Thyroid gland (tissue), 4 donors: ENCODE results near the gene TPMT. TPM values are rescaled to one million over a fixed set of nuclear protein-coding genes. Genes with fewer than 3 reads are reported as not detected.

Source experiments
- DNase-seq, 2 donors: peaks; one replicate each; pipeline ENCODE4 v3.0.0-alpha.2; 2019
- H3K27ac ChIP-seq, 3 donors: fragments of 200-600 bp; sonication (generic); 1 replicate in 2 of 3; 2 replicates in 1 of 3; pipeline ENCODE4 v1.5.1; 2016 to 2019; ENCODE audit warnings: mild to moderate bottlenecking in 1 of 3, moderate library complexity in 1 of 3
- H3K27me3 ChIP-seq: fragments of 200-600 bp; sonication (generic); one replicate; pipeline ENCODE4 v1.5.1; 2019
- H3K36me3 ChIP-seq, 2 donors: fragments of 200-600 bp; sonication (generic); one replicate each; pipeline ENCODE4 v1.5.1; 2016 to 2019
- H3K4me1 ChIP-seq, 2 donors: fragments of 200-600 bp; sonication (generic); one replicate each; pipeline ENCODE4 v1.5.1; 2017 to 2019
- H3K4me3 ChIP-seq, 3 donors: fragments of 200-600 bp; sonication (generic); replicated peaks in 1 of 3; 1 replicate in 2 of 3; 2 replicates in 1 of 3; pipeline ENCODE4 v1.5.1; 2016; ENCODE audit warnings: mild to moderate bottlenecking in 1 of 3
- H3K9me3 ChIP-seq: fragments of 200-600 bp; sonication (generic); one replicate; pipeline ENCODE4 v1.5.1; 2017
- POLR2A ChIP-seq, 2 donors: fragments of 450-650 bp; IDR thresholded peaks; one replicate each; pipeline ENCODE4 v1.6.1; 2017; ENCODE audit warnings: antibody characterized with exemption in 2 of 2, mild to moderate bottlenecking in 2 of 2, moderate library complexity in 1 of 2
- WGBS, 2 donors: methylation state at CpG; one replicate each; pipeline ENCODE4 v1.1.5; 2017; 5-methylcytosine and 5-hydroxymethylcytosine counted together
- intact Hi-C: fragments of 100-400 bp; cut with DNase I; formaldehyde crosslinking; loops from one replicate; pipeline ENCODE4 v1.15.1; 2023
- total RNA-seq, 4 donors: library from RNA; depleted of rRNA; stranded (reverse); fragments of >200 nt; gene quantifications; one replicate each; pipeline ENCODE4 v1.2.3, GENCODE V29; 2016
- TF ChIP-seq, protein P1 (sequence below), 6 experiments: fragments of 200-600 bp in 3 of 6; fragments of 450-650 bp in 3 of 6; sonication (generic) in 3 of 6; IDR thresholded peaks; one replicate each; pipeline ENCODE4 v1.5.1; 2016 to 2019; ENCODE audit warnings: antibody characterized with exemption in 6 of 6, mild to moderate bottlenecking in 2 of 6, inconsistent platforms in 1 of 6, moderate library complexity in 1 of 6

The TPMT gene
- total RNA-seq: 100 to 1,000 TPM in 3 of 4 donors, 10 to 100 TPM in 1; 76.7 to 142 (median 113) TPM

- H3K27me3 ChIP-seq: no peaks in the 10 kb centered on the region
- intact Hi-C loops: no loop called here
- peaks cover 6 to 19% of the 10 kb centered on the region in 2 donors for H3K4me1 ChIP-seq
- H3K36me3 ChIP-seq: peaks cover 0 to 4% of the 10 kb centered on the region in 2 donors
- H3K27ac ChIP-seq: peak within 1 kb of the TSS; percentile 84 to 91 (median 89)
- WGBS, 2 donors: 0 to 1% methylated on average over 25 to 34 of the region's 34 CpGs
- H3K9me3 ChIP-seq: no peaks in the 10 kb centered on the region
- TF ChIP-seq, protein P1, sequence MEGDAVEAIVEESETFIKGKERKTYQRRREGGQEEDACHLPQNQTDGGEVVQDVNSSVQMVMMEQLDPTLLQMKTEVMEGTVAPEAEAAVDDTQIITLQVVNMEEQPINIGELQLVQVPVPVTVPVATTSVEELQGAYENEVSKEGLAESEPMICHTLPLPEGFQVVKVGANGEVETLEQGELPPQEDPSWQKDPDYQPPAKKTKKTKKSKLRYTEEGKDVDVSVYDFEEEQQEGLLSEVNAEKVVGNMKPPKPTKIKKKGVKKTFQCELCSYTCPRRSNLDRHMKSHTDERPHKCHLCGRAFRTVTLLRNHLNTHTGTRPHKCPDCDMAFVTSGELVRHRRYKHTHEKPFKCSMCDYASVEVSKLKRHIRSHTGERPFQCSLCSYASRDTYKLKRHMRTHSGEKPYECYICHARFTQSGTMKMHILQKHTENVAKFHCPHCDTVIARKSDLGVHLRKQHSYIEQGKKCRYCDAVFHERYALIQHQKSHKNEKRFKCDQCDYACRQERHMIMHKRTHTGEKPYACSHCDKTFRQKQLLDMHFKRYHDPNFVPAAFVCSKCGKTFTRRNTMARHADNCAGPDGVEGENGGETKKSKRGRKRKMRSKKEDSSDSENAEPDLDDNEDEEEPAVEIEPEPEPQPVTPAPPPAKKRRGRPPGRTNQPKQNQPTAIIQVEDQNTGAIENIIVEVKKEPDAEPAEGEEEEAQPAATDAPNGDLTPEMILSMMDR (IDR thresholded peaks at IDR 0.05): no peak
- peak; percentile 89 to 90 for TF ChIP-seq POLR2A (IDR thresholded peaks at IDR 0.05)
- H3K4me3 ChIP-seq: peak within 1 kb of the TSS; percentile 60 to 77 (median 76)
- peak; percentile 68 to 93 for DNase-seq
These were observed at the start of gene TPMT for GRCh38 chr6:18154507-18155149. Gene TPMT, minus strand, starts transcription at chr6:18155077. Its CDS starts 5,950 bp downstream, at chr6:18149127.

DNA sequence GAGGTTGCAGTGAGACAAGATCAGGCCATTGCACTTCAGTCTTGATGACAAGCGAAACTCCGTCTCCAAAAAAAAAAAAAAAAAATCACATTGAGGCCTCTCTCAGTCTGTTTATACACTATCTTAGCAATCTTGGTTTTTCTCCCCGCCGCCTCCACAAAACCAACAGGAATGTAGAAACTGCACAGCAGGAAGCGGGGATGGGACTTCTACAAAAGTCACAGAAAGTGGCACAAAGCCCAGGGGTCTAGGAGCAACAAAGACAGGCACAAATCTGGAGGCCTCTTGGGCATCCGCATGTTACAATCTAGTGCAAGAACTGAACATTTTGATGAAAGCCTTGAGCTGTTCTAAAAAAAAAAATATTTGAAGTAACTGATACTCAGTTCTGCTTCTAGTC lies 48.9 kb upstream of the TPMT start:
- H3K4me3 ChIP-seq: no peak overlapping the region
- peak overlapping the region; percentile 84 to 97 (median 93) for H3K27ac ChIP-seq
- WGBS, 2 donors: 42% methylated on average over 6 of the region's 6 CpGs
- TF ChIP-seq, protein P1 (IDR thresholded peaks at IDR 0.05): no peak
- TF ChIP-seq POLR2A (IDR thresholded peaks at IDR 0.05): no peak
- H3K9me3 ChIP-seq: no peaks in the 10 kb centered on the region
- peaks cover 0 to 5% of the 10 kb centered on the region in 2 donors for H3K36me3 ChIP-seq
- H3K27me3 ChIP-seq: no peaks in the 10 kb centered on the region
- H3K4me1 ChIP-seq: peaks cover 58 to 64% of the 10 kb centered on the region in 2 donors
- DNase-seq: peak; percentile 91 to 92
- intact Hi-C loops: no loop called here

DNA sequence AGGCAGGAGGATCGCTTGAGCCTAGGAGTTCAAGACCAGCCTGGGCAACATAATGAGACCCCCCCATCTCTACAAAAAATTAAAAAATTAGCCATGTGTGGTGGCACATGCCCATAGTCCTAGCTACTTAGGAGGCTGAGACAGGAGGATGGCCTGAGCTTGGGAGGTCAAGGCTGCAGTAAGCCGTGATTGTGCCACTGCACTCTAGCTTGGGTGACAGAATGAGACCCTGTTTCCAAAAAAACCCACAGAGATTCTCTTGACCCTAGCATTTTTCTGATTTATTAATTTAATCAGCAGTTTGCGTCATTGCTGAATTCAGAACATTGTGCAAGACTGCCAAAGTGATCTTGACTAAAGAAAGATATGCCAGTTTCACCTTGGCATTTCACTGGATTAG lies 37.1 kb upstream of the TPMT start:
- peaks cover 0 to 6% of the 10 kb centered on the region in 2 donors for H3K36me3 ChIP-seq
- TF ChIP-seq, protein P1 (IDR thresholded peaks at IDR 0.05): no peak
- no peak for TF ChIP-seq POLR2A (IDR thresholded peaks at IDR 0.05)

GRCh38 chr6:18189196-18189595 lies 34.3 kb upstream of the TPMT start:
- Histone ChIP-seq H3K9me3 (no peaks in the 10 kb centered on the region), H3K36me3 (peaks cover 0 to 6% of the 10 kb centered on the region in 2 donors), H3K4me3 (no peak overlapping the region), H3K4me1 (peaks cover 35 to 41% of the 10 kb centered on the region in 2 donors), H3K27me3 (no peaks in the 10 kb centered on the region), H3K27ac (peak overlapping the region in 2 of 3 donors; percentile 87 to 98)
- no peak for TF ChIP-seq POLR2A (IDR thresholded peaks at IDR 0.05)
- TF ChIP-seq, protein P1 (IDR thresholded peaks at IDR 0.05): no peak
- WGBS, 2 donors: 96% methylated on average over 2 of the region's 2 CpGs
- no peak for DNase-seq
- intact Hi-C loops: no loop called here

More for the DNA sequence above, 37.1 kb upstream of the TPMT start:
- H3K27ac ChIP-seq: no peak overlapping the region
- H3K4me3 ChIP-seq: no peak overlapping the region
- H3K4me1 ChIP-seq: peaks cover 12 to 16% of the 10 kb centered on the region in 2 donors
- 94 to 100% methylated on average over 3 of the region's 3 CpGs for WGBS, 2 donors
- no peaks in the 10 kb centered on the region for H3K27me3 ChIP-seq
- DNase-seq: no peak
- no peaks in the 10 kb centered on the region for H3K9me3 ChIP-seq
- intact Hi-C loops: no loop called here

DNA sequence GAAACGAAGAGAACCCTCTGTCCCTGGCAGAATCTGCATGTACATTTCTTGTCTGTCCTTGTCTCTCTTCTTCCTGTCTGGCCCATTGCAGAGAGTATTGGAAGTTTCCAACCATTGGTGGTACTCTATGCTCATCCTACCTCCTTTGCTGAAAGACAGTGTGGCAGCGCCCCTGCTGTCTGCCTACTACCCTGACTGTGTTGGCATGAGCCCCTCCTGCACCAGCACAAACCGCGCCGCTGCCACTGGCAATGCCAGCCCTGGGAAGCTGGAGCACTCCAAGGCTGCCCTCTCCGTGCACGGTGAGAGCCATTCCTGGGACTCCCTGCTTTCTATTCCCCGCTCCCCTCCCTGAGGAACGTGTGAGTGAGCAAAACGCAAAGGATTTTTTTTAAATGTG lies 32.8 kb upstream of the TPMT start:
- Histone ChIP-seq H3K27ac (peak overlapping the region; percentile 87 to 98 (median 89)), H3K4me3 (no peak overlapping the region), H3K27me3 (no peaks in the 10 kb centered on the region), H3K36me3 (peaks cover 0 to 6% of the 10 kb centered on the region in 2 donors), H3K4me1 (peaks cover 40 to 51% of the 10 kb centered on the region in 2 donors), H3K9me3 (no peaks in the 10 kb centered on the region)
- no peak for TF ChIP-seq POLR2A (IDR thresholded peaks at IDR 0.05)
- peak in 1 of 2 donors; percentile 29 for DNase-seq
- intact Hi-C loops: no loop called here
- 77 to 81% methylated on average over 10 of the region's 10 CpGs for WGBS, 2 donors
